H1 (cell line): ENCODE results near the gene CD244. TPM values are rescaled to one million over a fixed set of nuclear protein-coding genes. Genes with fewer than 3 reads are reported as not detected.

Experiments used
- CTCF ChIA-PET: fragments of 300-600 bp; sonication (Branson Sonifier 250); formaldehyde crosslinking; loops from one replicate; lab custom pipeline; 2021; ENCODE audit not compliant: partially characterized antibody; lab: Charles Lee
- POLR2A ChIA-PET: fragments of 300-600 bp; sonication (Branson Sonifier 250); formaldehyde crosslinking; loops from one replicate; lab custom pipeline; 2021; ENCODE audit warnings: inconsistent platforms; ENCODE audit not compliant: partially characterized antibody; lab: Charles Lee
- DNase-seq, 2 experiments: peaks; one replicate each; pipeline versions ENCODE4 v3.0.0 to v3.0.0-alpha.2; 2010 to 2022; ENCODE audit warnings: low spot score in 2 of 2, low read depth in 1 of 2, mixed read lengths in 1 of 2
- FAIRE-seq: peaks from 2 replicates; lab custom pipeline; 2011; peaks lifted over from hg19 to GRCh38; lab: Jason Lieb, UNC
- H2AFZ ChIP-seq: 2 replicates; pipeline ENCODE4 v1.8.1; 2012; ENCODE audit warnings: low read length, inconsistent platforms
- H2AK5ac ChIP-seq: 2 replicates; pipeline ENCODE4 v1.6.1; 2013; ENCODE audit warnings: low read depth, low read length
- H2BK120ac ChIP-seq: replicated peaks from 2 replicates; pipeline ENCODE3; 2013; ENCODE audit warnings: low read depth, low read length, inconsistent platforms
- H2BK12ac ChIP-seq: 2 replicates; pipeline ENCODE4 v1.6.1; 2013; ENCODE audit warnings: low read depth, low read length
- H2BK15ac ChIP-seq: 2 replicates; pipeline ENCODE4 v1.6.1; 2013; ENCODE audit warnings: low read length
- H2BK20ac ChIP-seq: 2 replicates; pipeline ENCODE4 v1.6.1; 2013; ENCODE audit warnings: low read length
- H2BK5ac ChIP-seq: 2 replicates; pipeline ENCODE4 v1.6.1; 2013; ENCODE audit warnings: low read depth, low read length
- H3K14ac ChIP-seq: 2 replicates; pipeline ENCODE4 v1.6.1; 2013; ENCODE audit warnings: inconsistent platforms; ENCODE audit not compliant: insufficient read length
- H3K18ac ChIP-seq: 2 replicates; pipeline ENCODE4 v1.6.1; 2013; ENCODE audit warnings: low read length; ENCODE audit errors: extremely low read depth
- H3K23ac ChIP-seq: 2 replicates; pipeline ENCODE4 v1.6.1; 2013; ENCODE audit warnings: inconsistent platforms; ENCODE audit not compliant: insufficient read length
- H3K23me2 ChIP-seq: 2 replicates; pipeline ENCODE4 v1.6.1; 2013; ENCODE audit warnings: low read depth, low read length
- H3K27ac ChIP-seq: 2 replicates; pipeline ENCODE4 v1.6.1; 2011; ENCODE audit warnings: low read depth, low read length, inconsistent platforms
- H3K27me3 ChIP-seq, 4 experiments: replicated peaks in 1 of 4; 1 replicate in 1 of 4; 2 replicates in 3 of 4; pipeline versions ENCODE4 v1.6.1 to v1.8.1; 2011 to 2013; ENCODE audit warnings: low read length in 3 of 4, mild to moderate bottlenecking in 3 of 4, inconsistent platforms in 2 of 4, mixed read lengths in 2 of 4, moderate library complexity in 1 of 4; ENCODE audit not compliant: control insufficient read depth in 3 of 4, insufficient read depth in 3 of 4; ENCODE audit errors: extremely low read depth in 1 of 4
- H3K36me3 ChIP-seq, 4 experiments: 2 replicates each; pipeline versions ENCODE4 v1.6.1 to v1.8.1; 2011 to 2013; ENCODE audit warnings: mild to moderate bottlenecking in 4 of 4, low read length in 3 of 4, moderate library complexity in 2 of 4, control low read depth in 1 of 4, inconsistent platforms in 1 of 4; ENCODE audit not compliant: insufficient read depth in 4 of 4, control insufficient read depth in 2 of 4
- H3K4ac ChIP-seq: replicated peaks from 2 replicates; pipeline ENCODE3; 2013; ENCODE audit warnings: low read length, low read depth, mixed read lengths, inconsistent platforms; ENCODE audit not compliant: insufficient read length
- H3K4me1 ChIP-seq, 4 experiments: replicated peaks in 1 of 4; 1 replicate in 1 of 4; 2 replicates in 3 of 4; pipeline versions ENCODE4 v1.6.1 to v1.8.1; 2011 to 2013; ENCODE audit warnings: low read length in 3 of 4, inconsistent platforms in 2 of 4, mixed read lengths in 1 of 4; ENCODE audit not compliant: insufficient read depth in 4 of 4, control insufficient read depth in 3 of 4
- H3K4me2 ChIP-seq, 2 experiments: 2 replicates each; pipeline versions ENCODE4 v1.6.1 to v1.8.1; 2011 to 2013; ENCODE audit warnings: low read depth in 2 of 2, low read length in 2 of 2, control low read depth in 1 of 2, inconsistent platforms in 1 of 2, mild to moderate bottlenecking in 1 of 2; ENCODE audit not compliant: insufficient read depth in 1 of 2
- H3K4me3 ChIP-seq, 4 experiments: fragments of 200-600, 300-600 bp in 1 of 4; sonication (generic), shearing (Covaris generic), sonication (Bioruptor Twin) in 1 of 4; 2 replicates each; pipeline versions ENCODE4 v1.5.1 to v1.8.1; 2011 to 2016; ENCODE audit warnings: low read length in 4 of 4, low read depth in 3 of 4, control low read depth in 2 of 4, inconsistent platforms in 2 of 4, mild to moderate bottlenecking in 2 of 4, mixed read lengths in 1 of 4, moderate library complexity in 1 of 4; ENCODE audit not compliant: insufficient read depth in 2 of 4; ENCODE audit errors: extremely low read depth in 1 of 4
- H3K56ac ChIP-seq: replicated peaks from 2 replicates; pipeline ENCODE3; 2013; ENCODE audit warnings: low read depth, mild to moderate bottlenecking, mixed read lengths, low read length, inconsistent platforms; ENCODE audit not compliant: insufficient read length
- H3K79me1 ChIP-seq: 2 replicates; pipeline ENCODE4 v1.6.1; 2013; ENCODE audit warnings: low read depth, low read length, control low read depth
- H3K79me2 ChIP-seq, 2 experiments: 2 replicates each; pipeline versions ENCODE4 v1.6.1 to v1.8.1; 2012 to 2013; ENCODE audit warnings: low read length in 2 of 2, mild to moderate bottlenecking in 2 of 2, inconsistent platforms in 1 of 2; ENCODE audit not compliant: insufficient read depth in 2 of 2, control insufficient read depth in 1 of 2
- H3K9ac ChIP-seq, 4 experiments: replicated peaks in 1 of 4; 1 replicate in 1 of 4; 2 replicates in 3 of 4; pipeline versions ENCODE4 v1.6.1 to v1.8.1; 2011 to 2013; ENCODE audit warnings: low read depth in 3 of 4, low read length in 3 of 4, control low read depth in 2 of 4, mild to moderate bottlenecking in 2 of 4, moderate library complexity in 2 of 4, inconsistent platforms in 1 of 4; ENCODE audit errors: extremely low read depth in 1 of 4
- H3K9me3 ChIP-seq, 2 experiments: 2 replicates each; pipeline versions ENCODE4 v1.6.1 to v1.8.1; 2012 to 2013; ENCODE audit warnings: mild to moderate bottlenecking in 2 of 2, moderate library complexity in 2 of 2, control low read depth in 1 of 2, inconsistent platforms in 1 of 2, low read depth in 1 of 2, low read length in 1 of 2, mixed read lengths in 1 of 2; ENCODE audit not compliant: insufficient read depth in 2 of 2
- H4K20me1 ChIP-seq, 2 experiments: replicated peaks in 1 of 2; 2 replicates each; pipeline versions ENCODE3 to v1.8.1; 2011 to 2013; ENCODE audit warnings: inconsistent platforms in 2 of 2, low read length in 2 of 2, mild to moderate bottlenecking in 1 of 2; ENCODE audit not compliant: insufficient read depth in 2 of 2, control insufficient read depth in 1 of 2
- H4K5ac ChIP-seq: 2 replicates; pipeline ENCODE4 v1.6.1; 2013; ENCODE audit warnings: low read length, low read depth, mixed read lengths, inconsistent platforms; ENCODE audit not compliant: insufficient read length
- H4K8ac ChIP-seq: 2 replicates; pipeline ENCODE4 v1.8.0; 2013; ENCODE audit warnings: mild to moderate bottlenecking, moderate library complexity, low read length, inconsistent platforms; ENCODE audit not compliant: insufficient read depth; ENCODE audit errors: extremely low read depth
- H4K91ac ChIP-seq: replicated peaks from 2 replicates; pipeline ENCODE3; 2013; ENCODE audit warnings: low read length, mixed read lengths, inconsistent platforms; ENCODE audit not compliant: insufficient read length
- CBX5 ChIP-seq: fragments of 300-800, 300-1000 bp; sonication (generic); IDR thresholded peaks from 2 replicates; pipeline ENCODE4 v1.7.1; 2016; ENCODE audit warnings: antibody characterized with exemption, low read length, low read depth
- CHD1 ChIP-seq: IDR thresholded peaks from 2 replicates; pipeline ENCODE4 v1.6.1; 2012; ENCODE audit warnings: low read depth, low read length, improper control_type of control experiment
- CHD2 ChIP-seq: IDR thresholded peaks from 2 replicates; pipeline ENCODE4 v1.6.1; 2012; ENCODE audit warnings: low read length, improper control_type of control experiment
- EGR1 ChIP-seq: IDR thresholded peaks from 2 replicates; pipeline ENCODE4 v1.6.1; 2011; ENCODE audit warnings: low read depth, low read length, borderline replicate concordance
- EZH2 ChIP-seq: fragments of 200-600 bp; sonication (generic); IDR thresholded peaks from 2 replicates; pipeline ENCODE4 v1.7.1; 2012; ENCODE audit warnings: low read depth, mild to moderate bottlenecking, moderate library complexity, low read length, inconsistent platforms; ENCODE audit not compliant: severe bottlenecking
- GTF2F1 ChIP-seq: IDR thresholded peaks from 2 replicates; pipeline ENCODE4 v1.6.1; 2012; ENCODE audit warnings: low read depth, low read length, improper control_type of control experiment, borderline replicate concordance
- MAFK ChIP-seq: IDR thresholded peaks from 2 replicates; pipeline ENCODE4 v1.6.1; 2012; ENCODE audit warnings: low read depth, mild to moderate bottlenecking, improper control_type of control experiment, low read length
- RAD21 ChIP-seq, 2 experiments: IDR thresholded peaks in 1 of 2; conservative IDR thresholded peaks in 1 of 2; 2 replicates each; pipeline ENCODE4 v1.6.1; 2011; ENCODE audit warnings: low read depth in 2 of 2, low read length in 2 of 2, improper control_type of control experiment in 1 of 2, inconsistent platforms in 1 of 2, mild to moderate bottlenecking in 1 of 2, moderate library complexity in 1 of 2
- SIX5 ChIP-seq: IDR thresholded peaks from 2 replicates; pipeline ENCODE4 v1.6.1; 2011; ENCODE audit warnings: mild to moderate bottlenecking, low read depth, low read length
- SP4 ChIP-seq: IDR thresholded peaks from 2 replicates; pipeline ENCODE4 v1.6.1; 2012; ENCODE audit warnings: low read length, inconsistent platforms
- SUZ12 ChIP-seq: fragments of 200-600 bp; sonication (generic); IDR thresholded peaks from 2 replicates; pipeline ENCODE4 v1.6.1; 2012; ENCODE audit warnings: mild to moderate bottlenecking, inconsistent platforms, low read length, moderate library complexity, mixed read lengths
- TAF7 ChIP-seq: optimal IDR thresholded peaks from 2 replicates; pipeline ENCODE3; 2011; ENCODE audit warnings: low read depth, mild to moderate bottlenecking, inconsistent platforms, low read length, moderate library complexity, borderline replicate concordance
- TBP ChIP-seq: IDR thresholded peaks from 2 replicates; pipeline ENCODE4 v1.6.1; 2011; ENCODE audit warnings: low read depth, low read length, improper control_type of control experiment
- TEAD4 ChIP-seq: IDR thresholded peaks from 2 replicates; pipeline ENCODE4 v1.6.1; 2012; ENCODE audit warnings: low read depth, low read length, inconsistent platforms, mixed read lengths
- YY1 ChIP-seq: IDR thresholded peaks from 2 replicates; pipeline ENCODE4 v1.6.1; 2011; ENCODE audit warnings: low read depth, mild to moderate bottlenecking, low read length
- WGBS, 2 experiments: shearing (Covaris generic) in 1 of 2; methylation state at CpG; one replicate each; pipeline versions ENCODE4 v1.1.6 to v1.1.7; 2013 to 2015; ENCODE audit warnings: low lambda C conversion rate in 2 of 2, mixed read lengths in 2 of 2, inconsistent platforms in 1 of 2, low coverage in 1 of 2, missing lambda C conversion rate in 1 of 2; ENCODE audit not compliant: insufficient replicate concordance in 2 of 2, insufficient coverage in 1 of 2, insufficient read length in 1 of 2; ENCODE audit errors: extremely low coverage in 1 of 2, missing lambda C conversion rate in 1 of 2; 5-methylcytosine and 5-hydroxymethylcytosine counted together
- polyA plus RNA-seq, 7 experiments: library from polyadenylated mRNA; depleted of rRNA in 3 of 7; stranded (reverse) in 5 of 7; unstranded in 2 of 7; fragments of >200 nt in 5 of 7; fragments of 200-250 nt in 2 of 7; gene quantifications; 1 replicate in 5 of 7; 2 replicates in 1 of 7; 4 replicates in 1 of 7; pipeline versions ENCODE4 v1.2.1 to v1.2.3, GENCODE V29; 2011 to 2013; ENCODE audit warnings: missing spikeins in 2 of 7, mixed read lengths in 2 of 7
- total RNA-seq: library from RNA; stranded (reverse); fragmentation: NEBNext Ultra II Directional; extraction: Animal tissue kit (Norgen Biotek cat#: 25700); gene quantifications from 2 replicates; pipeline ENCODE4 v1.2.1, GENCODE V29; 2021
- TF ChIP-seq, protein P1 (sequence below): IDR thresholded peaks from 2 replicates; pipeline ENCODE4 v1.6.1; 2012; ENCODE audit warnings: inconsistent platforms

The CD244 gene
- total and polyA plus RNA-seq, 2 of the 8 experiments (the other 6 are each of a cell fraction or from before 2014, with no cell fraction given) = not detected

DNA sequence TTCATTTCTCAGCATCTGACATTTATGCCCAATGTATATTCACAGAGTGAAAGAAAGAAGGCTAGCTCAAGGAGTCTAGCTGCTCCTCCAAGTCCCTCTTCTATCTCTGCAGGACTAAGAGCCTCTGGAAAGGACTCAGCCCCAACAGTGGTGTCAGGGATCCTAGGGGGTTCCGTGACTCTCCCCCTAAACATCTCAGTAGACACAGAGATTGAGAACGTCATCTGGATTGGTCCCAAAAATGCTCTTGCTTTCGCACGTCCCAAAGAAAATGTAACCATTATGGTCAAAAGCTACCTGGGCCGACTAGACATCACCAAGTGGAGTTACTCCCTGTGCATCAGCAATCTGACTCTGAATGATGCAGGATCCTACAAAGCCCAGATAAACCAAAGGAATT, 63.0 kb downstream of the CD244 start:
- Histone ChIP-seq H3K9ac (no peak overlapping the region), H2BK120ac (no peak overlapping the region), H2AFZ (no peak overlapping the region), H2BK5ac (no peak overlapping the region), H3K14ac (no peak overlapping the region), H3K4ac (no peak overlapping the region), H4K91ac (no peak overlapping the region), H3K4me3 (no peak overlapping the region), H3K4me2 (no peak overlapping the region), H3K4me1 (no peaks in the 10 kb centered on the region), H2AK5ac (no peak overlapping the region), H3K27ac (no peak overlapping the region), H2BK20ac (no peak overlapping the region), H4K20me1 (no peaks in the 10 kb centered on the region), H2BK12ac (no peak overlapping the region), H3K23ac (no peak overlapping the region), H3K36me3 (no peaks in the 10 kb centered on the region), H4K8ac (no peak overlapping the region), H3K9me3 (no peaks in the 10 kb centered on the region), H3K56ac (no peak overlapping the region), H3K18ac (no peak overlapping the region), H3K79me1 (no peaks in the 10 kb centered on the region), H3K23me2 (no peaks in the 10 kb centered on the region), H2BK15ac (no peak overlapping the region), H3K27me3 (no peaks in the 10 kb centered on the region), H4K5ac (no peak overlapping the region), H3K79me2 (no peaks in the 10 kb centered on the region)
- WGBS, 2 experiments = 92% methylated on average over 5 of the region's 5 CpGs; no CpG with 5 or more reads in 1 of the 2 experiments
- CTCF ChIA-PET = interaction anchor here (0.7 to 1.4 kb wide), 5 partner anchors 23 to 126 kb away, joined by 3 read pairs; no protein-coding TSS in a partner anchor
- DNase-seq (no peak), FAIRE-seq (no peak)
- POLR2A ChIA-PET = no interaction called here
- TF ChIP-seq RAD21 (IDR thresholded peaks at IDR 0.05 in 1 of 2, conservative IDR thresholded peaks at IDR 0.05 in 1 of 2; ENCODE audit: low read depth in 2 of 2, low read length in 2 of 2) (no peak), CHD2 (no peak), SP4 (no peak), YY1 (no peak), SUZ12 (no peak), CHD1 (no peak), GTF2F1 (no peak), CBX5 (no peak), TAF7 (no peak), SIX5 (no peak), MAFK (no peak), TEAD4 (no peak), TBP (no peak), EGR1 (no peak), EZH2 (no peak)
- TF ChIP-seq, protein P1, sequence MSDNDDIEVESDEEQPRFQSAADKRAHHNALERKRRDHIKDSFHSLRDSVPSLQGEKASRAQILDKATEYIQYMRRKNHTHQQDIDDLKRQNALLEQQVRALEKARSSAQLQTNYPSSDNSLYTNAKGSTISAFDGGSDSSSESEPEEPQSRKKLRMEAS = no peak
